ENCODE measurements around the gene PYGO2. TPM values are rescaled to one million over a fixed set of nuclear protein-coding genes. Genes with fewer than 3 reads are reported as not detected.

PYGO2 gene
- total RNA-seq, 4 donors from 2014 or later = 13.4 to 23.9 (median 14.8) TPM

DNA sequence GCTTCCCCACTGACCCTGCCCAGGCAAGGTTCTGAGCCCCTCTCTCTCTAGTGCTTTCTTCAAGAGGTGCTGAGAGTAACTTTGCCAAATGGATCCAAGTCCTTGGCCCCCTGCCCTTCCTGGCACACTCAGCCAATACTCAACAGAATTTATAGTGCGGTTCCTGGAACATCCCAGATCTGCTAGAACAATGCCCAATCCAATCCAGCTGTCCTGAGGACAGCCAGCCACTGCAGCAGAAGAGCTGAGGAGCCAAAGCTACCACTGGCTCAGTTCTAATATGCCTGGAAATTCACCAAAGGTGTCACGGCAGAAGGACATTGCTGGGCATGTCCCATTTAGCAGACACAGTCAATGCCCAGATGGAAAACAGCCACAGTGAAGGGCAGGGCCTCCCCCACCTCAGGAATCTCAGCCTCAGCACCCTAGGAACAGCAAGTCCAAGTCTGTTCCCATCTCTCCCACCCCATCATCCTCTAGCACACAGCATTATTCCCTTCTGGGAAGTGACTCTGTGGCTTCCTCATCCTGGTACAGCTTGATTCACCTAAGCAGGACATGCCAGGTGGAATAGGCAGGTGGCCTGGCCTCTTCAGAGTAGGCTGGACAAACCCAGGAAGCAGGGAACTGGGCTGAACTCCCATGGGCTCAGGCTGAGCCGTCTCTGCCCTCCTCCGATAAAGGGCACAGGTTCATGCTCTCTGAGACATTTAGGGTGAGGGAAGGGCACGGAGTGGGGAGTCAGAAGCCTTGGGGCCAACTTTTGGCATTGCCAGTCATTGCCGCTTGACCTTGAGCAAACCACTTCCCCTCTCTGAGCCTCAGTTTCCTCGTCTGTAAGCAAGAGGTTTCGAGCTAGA lies 49.7 kb downstream of the PYGO2 start:
- TF ChIP-seq, protein P1, sequence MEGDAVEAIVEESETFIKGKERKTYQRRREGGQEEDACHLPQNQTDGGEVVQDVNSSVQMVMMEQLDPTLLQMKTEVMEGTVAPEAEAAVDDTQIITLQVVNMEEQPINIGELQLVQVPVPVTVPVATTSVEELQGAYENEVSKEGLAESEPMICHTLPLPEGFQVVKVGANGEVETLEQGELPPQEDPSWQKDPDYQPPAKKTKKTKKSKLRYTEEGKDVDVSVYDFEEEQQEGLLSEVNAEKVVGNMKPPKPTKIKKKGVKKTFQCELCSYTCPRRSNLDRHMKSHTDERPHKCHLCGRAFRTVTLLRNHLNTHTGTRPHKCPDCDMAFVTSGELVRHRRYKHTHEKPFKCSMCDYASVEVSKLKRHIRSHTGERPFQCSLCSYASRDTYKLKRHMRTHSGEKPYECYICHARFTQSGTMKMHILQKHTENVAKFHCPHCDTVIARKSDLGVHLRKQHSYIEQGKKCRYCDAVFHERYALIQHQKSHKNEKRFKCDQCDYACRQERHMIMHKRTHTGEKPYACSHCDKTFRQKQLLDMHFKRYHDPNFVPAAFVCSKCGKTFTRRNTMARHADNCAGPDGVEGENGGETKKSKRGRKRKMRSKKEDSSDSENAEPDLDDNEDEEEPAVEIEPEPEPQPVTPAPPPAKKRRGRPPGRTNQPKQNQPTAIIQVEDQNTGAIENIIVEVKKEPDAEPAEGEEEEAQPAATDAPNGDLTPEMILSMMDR (IDR thresholded peaks at IDR 0.05; ENCODE audit: low read depth) = no peak

DNA sequence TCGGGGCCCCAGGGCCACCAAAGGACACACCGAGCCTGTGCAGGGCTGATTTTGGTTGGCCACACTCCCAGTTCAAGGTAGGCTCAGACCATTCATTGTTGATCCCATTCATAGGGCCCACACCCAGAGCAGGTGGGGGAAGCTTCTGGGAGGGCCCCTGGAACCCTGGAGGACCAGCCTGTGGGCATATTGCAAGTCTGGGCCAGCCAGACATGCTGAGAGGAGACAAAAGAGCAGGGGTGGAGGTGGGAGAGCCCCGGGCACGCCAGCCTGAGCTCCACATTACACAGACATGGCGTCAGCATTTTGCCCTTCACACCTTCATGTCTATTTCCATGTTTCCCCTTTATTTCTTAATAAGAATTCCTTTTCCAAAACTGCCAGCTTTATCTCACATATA lies 50.7 kb downstream of the PYGO2 start:
- TF ChIP-seq, protein P1 (IDR thresholded peaks at IDR 0.05; ENCODE audit: low read depth) = no peak

DNA sequence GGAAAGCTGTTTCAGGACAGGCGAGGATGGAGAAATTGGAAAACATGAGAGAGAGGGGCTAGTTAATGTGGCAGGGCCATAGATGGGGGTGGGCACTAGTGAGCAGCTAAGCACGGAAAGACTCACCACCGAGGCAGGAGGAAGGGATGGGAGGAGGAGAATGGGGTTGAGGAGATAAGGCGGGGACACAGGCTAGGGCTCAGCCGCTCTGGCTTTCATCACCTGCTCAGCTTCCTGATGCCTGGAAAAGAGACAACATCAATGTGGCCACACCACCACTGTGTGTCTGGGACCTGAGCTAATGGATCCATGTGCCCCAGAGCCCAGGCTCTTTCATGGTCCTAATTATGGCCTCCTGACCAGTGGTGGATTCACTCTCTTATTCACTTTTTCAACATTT lies 52.6 kb downstream of the PYGO2 start:
- TF ChIP-seq, protein P1 (IDR thresholded peaks at IDR 0.05; ENCODE audit: low read depth) = no peak

Small RNA genes within 50 kb of the gene (small RNA-seq; reads per million reads assigned to genes)
- gene MIR4258 = not detected
- not detected for gene RF00017

Other genes with a start within 250 kb of the PYGO2 start
- under 1 TPM; under 0.01 to 0.57 (median 0.08) TPM for gene KCNN3, start 91.5 kb downstream of the PYGO2 start, total RNA-seq
- 10 to 100 TPM; 11.6 to 22.4 (median 14.4) TPM for gene PMVK, start 25.1 kb downstream of the PYGO2 start, total RNA-seq
- gene PBXIP1, start 5.7 kb downstream of the PYGO2 start, total RNA-seq = 100 to 1,000 TPM in 2 of 4 donors, 10 to 100 TPM in 2; 34.9 to 177 (median 91.0) TPM
- gene SHC1, start 9.0 kb upstream of the PYGO2 start, total RNA-seq = 100 to 1,000 TPM in 2 of 4 donors, 10 to 100 TPM in 2; 87.1 to 171 (median 102) TPM
- gene CKS1B, start 12.9 kb upstream of the PYGO2 start, total RNA-seq = 10 to 100 TPM; 40.3 to 77.4 (median 51.2) TPM
- gene FLAD1, start 21.6 kb upstream of the PYGO2 start, total RNA-seq = 10 to 100 TPM; 23.5 to 25.9 (median 24.7) TPM
- not detected for gene LENEP, start 31.8 kb upstream of the PYGO2 start, total RNA-seq
- 10 to 100 TPM; 23.5 to 74.0 (median 30.8) TPM for gene ZBTB7B, start 41.0 kb upstream of the PYGO2 start, total RNA-seq
- 1 to 10 TPM in 2 of 4 donors, under 1 TPM in 1, not detected in 1; 0.34 to 3.7 (median 2.6) TPM for gene DCST2, start 72.0 kb upstream of the PYGO2 start, total RNA-seq
- not detected for gene DCST1, start 72.0 kb upstream of the PYGO2 start, total RNA-seq
- gene ADAM15, start 89.5 kb upstream of the PYGO2 start, total RNA-seq = 100 to 1,000 TPM in 2 of 4 donors, 10 to 100 TPM in 2; 61.4 to 189 (median 87.5) TPM
- gene EFNA4, start 102.0 kb upstream of the PYGO2 start, total RNA-seq = 1 to 10 TPM; 2.8 to 5.3 (median 3.7) TPM
- 1 to 10 TPM in 2 of 4 donors, under 1 TPM in 1, not detected in 1; 0.44 to 3.7 (median 1.7) TPM for gene EFNA3, start 117.1 kb upstream of the PYGO2 start, total RNA-seq
- 10 to 100 TPM; 12.4 to 32.6 (median 16.8) TPM for gene EFNA1, start 166.1 kb upstream of the PYGO2 start, total RNA-seq
- gene SLC50A1, start 174.1 kb upstream of the PYGO2 start, total RNA-seq = 10 to 100 TPM; 21.2 to 34.2 (median 23.7) TPM
- 100 to 1,000 TPM in 1 of 4 donors, 10 to 100 TPM in 3; 61.4 to 120 (median 71.2) TPM for gene DPM3, start 178.7 kb upstream of the PYGO2 start, total RNA-seq
- 100 to 1,000 TPM in 1 of 4 donors, 10 to 100 TPM in 3; 65.0 to 155 (median 81.9) TPM for gene KRTCAP2, start 211.5 kb upstream of the PYGO2 start, total RNA-seq
- under 1 TPM in 3 of 4 donors, not detected in 1; 0.51 to 0.75 (median 0.66) TPM for gene TRIM46, start 212.1 kb upstream of the PYGO2 start, total RNA-seq
- 10 to 100 TPM in 3 of 4 donors, 1 to 10 TPM in 1; 8.8 to 21.1 (median 15.6) TPM for gene THBS3, start 246.1 kb upstream of the PYGO2 start, total RNA-seq
- 10 to 100 TPM; 35.5 to 46.9 (median 40.8) TPM for gene MTX1, start 246.9 kb upstream of the PYGO2 start, total RNA-seq